Measurements from ENCODE around the gene SYF2.

The SYF2 gene

GRCh38 chr1:25187077-25187476 is 45.2 kb downstream of the SYF2 start:
- no peak for DNase-seq (ENCODE audit: extremely low read depth, low read depth)
- TF ChIP-seq CTCF (IDR thresholded peaks at IDR 0.05; ENCODE audit: low read depth, low read length, missing control alignments) = no peak
- no peak overlapping the region for H3K4me3 ChIP-seq (replicated peaks; ENCODE audit: low read depth, low read length)

GRCh38 chr1:25186161-25187007 is 45.9 kb downstream of the SYF2 start:
- H3K4me3 ChIP-seq (replicated peaks; ENCODE audit: low read depth, low read length) = no peak overlapping the region
- TF ChIP-seq CTCF (IDR thresholded peaks at IDR 0.05; ENCODE audit: low read depth, low read length, missing control alignments) = no peak
- DNase-seq (ENCODE audit: extremely low read depth, low read depth) = no peak

- TF ChIP-seq CTCF (IDR thresholded peaks at IDR 0.05; ENCODE audit: low read depth, low read length, missing control alignments) = no peak
- no peak overlapping the region for H3K4me3 ChIP-seq (replicated peaks; ENCODE audit: low read depth, low read length)
These were observed 46.7 kb downstream of the SYF2 start for GRCh38 chr1:25185409-25186160.

GRCh38 chr1:25184001-25184762 is 48.1 kb downstream of the SYF2 start:
- no peak for TF ChIP-seq CTCF (IDR thresholded peaks at IDR 0.05; ENCODE audit: low read depth, low read length, missing control alignments)
- H3K4me3 ChIP-seq (replicated peaks; ENCODE audit: low read depth, low read length) = no peak overlapping the region
- DNase-seq (ENCODE audit: extremely low read depth, low read depth) = no peak

More at GRCh38 chr1:25185409-25186160, 46.7 kb downstream of the SYF2 start:
- no peak for DNase-seq (ENCODE audit: extremely low read depth, low read depth)

GRCh38 chr1:25183126-25183980 is 48.9 kb downstream of the SYF2 start:
- H3K4me3 ChIP-seq (replicated peaks; ENCODE audit: low read depth, low read length) = no peak overlapping the region
- no peak for DNase-seq (ENCODE audit: extremely low read depth, low read depth)
- TF ChIP-seq CTCF (IDR thresholded peaks at IDR 0.05; ENCODE audit: low read depth, low read length, missing control alignments) = no peak

- peak; percentile 30 for DNase-seq (ENCODE audit: extremely low read depth, low read depth)
- no peak for TF ChIP-seq CTCF (IDR thresholded peaks at IDR 0.05; ENCODE audit: low read depth, low read length, missing control alignments)
These were observed 49.7 kb downstream of the SYF2 start for GRCh38 chr1:25182629-25183028.

More at GRCh38 chr1:25182629-25183028, 49.7 kb downstream of the SYF2 start:
- H3K4me3 ChIP-seq (replicated peaks; ENCODE audit: low read depth, low read length) = no peak overlapping the region

All from HFF-Myc (cell line).